HepG2 (cell line): ENCODE results near the gene OS9. TPM values are rescaled to one million over a fixed set of nuclear protein-coding genes. Genes with fewer than 3 reads are reported as not detected.

ENCODE experiments used
- ATM ChIP-seq: fragments of 450-650 bp; IDR thresholded peaks from 2 replicates; pipeline ENCODE4 v1.7.1; 2017; ENCODE audit warnings: mild to moderate bottlenecking, borderline replicate concordance
- CENPT ChIP-seq: sonication (generic); formaldehyde crosslinking; IDR thresholded peaks from 2 replicates; pipeline ENCODE4 v1.8.0; 2022; ENCODE audit warnings: low read depth, mild to moderate bottlenecking, moderate library complexity, missing genetic modification reagents
- DBP ChIP-seq: sonication (generic); formaldehyde crosslinking; IDR thresholded peaks from 2 replicates; pipeline ENCODE4 v1.4.0; 2020; ENCODE audit warnings: missing genetic modification reagents; ENCODE audit errors: not compliant biosample characterization
- ELF3 ChIP-seq: IDR thresholded peaks from 2 replicates; pipeline ENCODE4 v1.6.1; 2016; ENCODE audit warnings: missing genetic modification reagents, missing compliant biosample characterization
- FIP1L1 ChIP-seq: fragments of 200-400 bp; formaldehyde crosslinking; IDR thresholded peaks from 2 replicates; pipeline ENCODE4 v1.6.1; 2018; ENCODE audit warnings: low read depth, mild to moderate bottlenecking, low read length, moderate library complexity, borderline replicate concordance; ENCODE audit not compliant: insufficient read depth
- FOSL2 ChIP-seq: sonication (generic); formaldehyde crosslinking; IDR thresholded peaks from 2 replicates; pipeline ENCODE4 v1.4.0; 2020; ENCODE audit warnings: missing genetic modification reagents
- FOXA3 ChIP-seq: IDR thresholded peaks from 2 replicates; pipeline ENCODE4 v1.6.1; 2016; ENCODE audit warnings: missing genetic modification reagents, missing compliant biosample characterization
- GFI1 ChIP-seq: sonication (generic); formaldehyde crosslinking; IDR thresholded peaks from 2 replicates; pipeline ENCODE4 v1.5.0; 2020; ENCODE audit warnings: missing genetic modification reagents, mild to moderate bottlenecking, borderline replicate concordance
- ISX ChIP-seq: sonication (generic); formaldehyde crosslinking; conservative IDR thresholded peaks from 2 replicates; pipeline ENCODE4 v1.5.0; 2020; ENCODE audit warnings: missing genetic modification reagents
- KLF15 ChIP-seq: sonication (generic); formaldehyde crosslinking; IDR thresholded peaks from 2 replicates; pipeline ENCODE4 v1.8.1; 2023; ENCODE audit warnings: borderline replicate concordance, mild to moderate bottlenecking, inconsistent platforms, missing genetic modification reagents, mixed read lengths
- MBD4 ChIP-seq: IDR thresholded peaks from 2 replicates; pipeline ENCODE4 v1.6.1; 2012; ENCODE audit warnings: low read length, inconsistent platforms, borderline replicate concordance
- MTA3 ChIP-seq: sonication (generic); formaldehyde crosslinking; IDR thresholded peaks from 2 replicates; pipeline ENCODE4 v1.4.0; 2020; ENCODE audit warnings: missing genetic modification reagents
- NCOA5 ChIP-seq: sonication (generic); formaldehyde crosslinking; IDR thresholded peaks from 2 replicates; pipeline ENCODE4 v1.4.0; 2020; ENCODE audit warnings: missing genetic modification reagents
- PHF8 ChIP-seq: sonication (generic); formaldehyde crosslinking; IDR thresholded peaks from 2 replicates; pipeline ENCODE4 v1.5.0; 2020; ENCODE audit warnings: missing genetic modification reagents
- SMARCE1 ChIP-seq: fragments of 450-650 bp; IDR thresholded peaks from 2 replicates; pipeline ENCODE4 v1.6.1; 2017; ENCODE audit warnings: borderline replicate concordance
- SYNCRIP ChIP-seq: fragments of 200-400 bp; formaldehyde crosslinking; IDR thresholded peaks from 2 replicates; pipeline ENCODE4 v1.6.1; 2018; ENCODE audit warnings: mild to moderate bottlenecking, low read depth, low read length; ENCODE audit not compliant: insufficient read depth
- TBP ChIP-seq: sonication (generic); formaldehyde crosslinking; IDR thresholded peaks from 2 replicates; pipeline ENCODE4 v1.5.0; 2020; ENCODE audit warnings: missing genetic modification reagents
- ZBTB39 ChIP-seq: sonication (generic); formaldehyde crosslinking; IDR thresholded peaks from 2 replicates; pipeline ENCODE4 v1.5.0; 2020; ENCODE audit warnings: missing genetic modification reagents
- ZNF20 ChIP-seq: sonication (generic); formaldehyde crosslinking; IDR thresholded peaks from 2 replicates; pipeline ENCODE4 v1.4.0; 2020; ENCODE audit warnings: mild to moderate bottlenecking, moderate library complexity, missing genetic modification reagents
- ZNF331 ChIP-seq: sonication (generic); formaldehyde crosslinking; IDR thresholded peaks from 2 replicates; pipeline ENCODE4 v1.4.0; 2020; ENCODE audit warnings: missing genetic modification reagents
- ZNF567 ChIP-seq: sonication (generic); formaldehyde crosslinking; IDR thresholded peaks from 2 replicates; pipeline ENCODE4 v1.8.1; 2023; ENCODE audit warnings: mild to moderate bottlenecking, missing genetic modification reagents, borderline replicate concordance
- ZNF720 ChIP-seq: sonication (generic); formaldehyde crosslinking; IDR thresholded peaks from 2 replicates; pipeline ENCODE4 v1.4.0; 2020; ENCODE audit warnings: missing genetic modification reagents
- ZNF761 ChIP-seq: sonication (generic); formaldehyde crosslinking; conservative IDR thresholded peaks from 2 replicates; pipeline ENCODE4 v1.4.0; 2020; ENCODE audit warnings: mild to moderate bottlenecking, missing genetic modification reagents
- ZNF784 ChIP-seq: sonication (generic); formaldehyde crosslinking; IDR thresholded peaks from 2 replicates; pipeline ENCODE4 v1.5.1; 2020; ENCODE audit warnings: missing genetic modification reagents, mild to moderate bottlenecking, borderline replicate concordance
- ZNF788 ChIP-seq: sonication (generic); formaldehyde crosslinking; IDR thresholded peaks from 2 replicates; pipeline ENCODE4 v1.5.0; 2020; ENCODE audit warnings: mild to moderate bottlenecking, missing genetic modification reagents, borderline replicate concordance
- ZNF841 ChIP-seq: sonication (generic); formaldehyde crosslinking; IDR thresholded peaks from 2 replicates; pipeline ENCODE4 v1.8.1; 2023; ENCODE audit warnings: missing genetic modification reagents, borderline replicate concordance
- ZNF879 ChIP-seq: sonication (generic); formaldehyde crosslinking; IDR thresholded peaks from 2 replicates; pipeline ENCODE4 v1.8.1; 2023; ENCODE audit warnings: missing genetic modification reagents
- polyA plus RNA-seq, 8 experiments: library from polyadenylated mRNA; depleted of rRNA in 3 of 8; stranded (reverse) in 7 of 8; unstranded in 1 of 8; fragments of >200 nt; fragmentation: Illumina TruSeq in 4 of 8; extraction: Trizol in 4 of 8; gene quantifications; 2 replicates each; pipeline versions ENCODE4 v1.2.1 to v1.2.3, GENCODE V29; 2011 to 2016; ENCODE audit warnings: low read depth in 4 of 8, missing spikeins in 1 of 8, mixed read lengths in 1 of 8; ENCODE audit not compliant: insufficient read depth in 1 of 8
- total RNA-seq, 5 experiments: library from RNA; depleted of rRNA; stranded (reverse); fragments of >200 nt; fragmentation: Illumina TruSeq; extraction: Trizol; gene quantifications; 2 replicates each; pipeline ENCODE4 v1.2.3, GENCODE V29; 2016; ENCODE audit warnings: low read depth in 1 of 5

Gene OS9
- total and polyA plus RNA-seq, 2 of the 13 experiments (the other 11 are each of a cell fraction or from before 2014, with no cell fraction given): 156 to 206 TPM

GRCh38 chr12:57765003-57765697 lies 71.2 kb downstream of the OS9 start (continued):
- TF ChIP-seq ISX (CRISPR knock-in tag): no peak
- TF ChIP-seq KLF15 (CRISPR knock-in tag): 0 out of 2 replicates have a peak, but pooled peaks have one; percentile 39
- no peak for TF ChIP-seq DBP (CRISPR knock-in tag)
- TF ChIP-seq ZNF841 (CRISPR knock-in tag): no peak
- no peak for TF ChIP-seq FIP1L1
- TF ChIP-seq ELF3 (CRISPR knock-in tag): no peak
- TF ChIP-seq ZNF761 (CRISPR knock-in tag): no peak
- no peak for TF ChIP-seq TBP (CRISPR knock-in tag)
- peak; percentile 63 for TF ChIP-seq PHF8 (CRISPR knock-in tag)
- TF ChIP-seq ZNF567: 0 out of 2 replicates have a peak, but pooled peaks have one; percentile 66
- TF ChIP-seq CENPT (CRISPR knock-in tag): no peak
- TF ChIP-seq MTA3 (CRISPR knock-in tag): no peak
- TF ChIP-seq ZNF879 (CRISPR knock-in tag): no peak
- TF ChIP-seq ZNF788 (CRISPR knock-in tag): no peak
- no peak; the same call in 1 of the 2 replicates for TF ChIP-seq GFI1 (CRISPR knock-in tag)
- TF ChIP-seq ZNF720 (CRISPR knock-in tag): no peak
- TF ChIP-seq ZNF784 (CRISPR knock-in tag): no peak
- TF ChIP-seq NCOA5 (CRISPR knock-in tag): no peak
- TF ChIP-seq ATM: no peak
- no peak for TF ChIP-seq ZNF20 (CRISPR knock-in tag)
- no peak for TF ChIP-seq SMARCE1
- no peak for TF ChIP-seq SYNCRIP
- peak; percentile 28; the same call in 1 of the 2 replicates for TF ChIP-seq ZNF331 (CRISPR knock-in tag)
- TF ChIP-seq MBD4: no peak
- no peak for TF ChIP-seq ZBTB39 (CRISPR knock-in tag)
- TF ChIP-seq FOXA3 (CRISPR knock-in tag): no peak
- TF ChIP-seq FOSL2 (CRISPR knock-in tag): no peak
